ENCODE measurements around the gene AP1S3.
A peak's percentile ranks its signal among the peaks of the same experiment; 100 is the strongest.

The AP1S3 gene

GRCh38 chr2:223736488-223736887 lies 100.9 kb downstream of the AP1S3 start:
- DNase-seq (ENCODE audit: insufficient read length, low spot score) = no peak
- TF ChIP-seq TAF1 (IDR thresholded peaks at IDR 0.05; ENCODE audit: low read depth, low read length) = no peak
- TF ChIP-seq PAX5 (IDR thresholded peaks at IDR 0.05; ENCODE audit: insufficient read depth, low read length, severe bottlenecking) = no peak
- TF ChIP-seq SPI1 (IDR thresholded peaks at IDR 0.05; ENCODE audit: low read depth, low read length) = no peak
- TF ChIP-seq POLR2A (IDR thresholded peaks at IDR 0.05; ENCODE audit: low read depth, low read length) = no peak
- TF ChIP-seq POU2F2 (IDR thresholded peaks at IDR 0.05; ENCODE audit: low read depth, low read length) = no peak
- TF ChIP-seq POLR2AphosphoS5 (IDR thresholded peaks at IDR 0.05; ENCODE audit: low read depth, low read length) = no peak
- FAIRE-seq = no peak

- FAIRE-seq = no peak
- TF ChIP-seq POLR2A (IDR thresholded peaks at IDR 0.05; ENCODE audit: low read depth, low read length) (no peak), TAF1 (IDR thresholded peaks at IDR 0.05; ENCODE audit: low read depth, low read length) (no peak), POLR2AphosphoS5 (IDR thresholded peaks at IDR 0.05; ENCODE audit: low read depth, low read length) (no peak), PAX5 (IDR thresholded peaks at IDR 0.05; ENCODE audit: insufficient read depth, low read length, severe bottlenecking) (no peak), SPI1 (IDR thresholded peaks at IDR 0.05; ENCODE audit: low read depth, low read length) (no peak), POU2F2 (IDR thresholded peaks at IDR 0.05; ENCODE audit: low read depth, low read length) (no peak)
- DNase-seq (ENCODE audit: insufficient read length, low spot score) = no peak
Observed at GRCh38 chr2:223735659-223736244, 101.6 kb downstream of the AP1S3 start.

GRCh38 chr2:223735035-223735640 lies 102.2 kb downstream of the AP1S3 start:
- TF ChIP-seq POLR2A (IDR thresholded peaks at IDR 0.05; ENCODE audit: low read depth, low read length) (no peak), POLR2AphosphoS5 (IDR thresholded peaks at IDR 0.05; ENCODE audit: low read depth, low read length) (no peak), PAX5 (IDR thresholded peaks at IDR 0.05; ENCODE audit: insufficient read depth, low read length, severe bottlenecking) (no peak), SPI1 (IDR thresholded peaks at IDR 0.05; ENCODE audit: low read depth, low read length) (no peak), POU2F2 (IDR thresholded peaks at IDR 0.05; ENCODE audit: low read depth, low read length) (no peak), TAF1 (IDR thresholded peaks at IDR 0.05; ENCODE audit: low read depth, low read length) (no peak)
- DNase-seq (ENCODE audit: insufficient read length, low spot score) (no peak), FAIRE-seq (no peak)

DNA sequence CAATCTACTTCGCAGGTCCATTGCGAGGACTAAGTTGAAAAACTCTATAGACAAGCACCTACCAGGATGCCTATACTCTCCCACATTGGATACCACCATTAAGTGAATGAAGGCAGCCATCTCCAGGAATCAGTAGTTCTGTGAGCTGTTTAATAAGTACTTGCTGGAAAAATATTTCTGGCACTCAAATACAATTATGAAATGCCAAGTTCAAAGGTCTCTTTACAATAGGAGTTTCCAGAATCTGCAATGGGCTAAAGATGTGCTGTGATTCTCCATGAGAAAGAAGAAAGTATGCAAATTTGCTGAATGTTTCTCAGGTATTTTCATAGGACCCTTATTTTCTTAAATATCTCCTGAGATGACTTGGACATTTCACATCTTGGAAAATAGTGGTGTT lies 103.0 kb downstream of the AP1S3 start:
- DNase-seq (ENCODE audit: insufficient read length, low spot score) (no peak), FAIRE-seq (no peak)
- TF ChIP-seq POLR2A (IDR thresholded peaks at IDR 0.05; ENCODE audit: low read depth, low read length) (no peak), POLR2AphosphoS5 (IDR thresholded peaks at IDR 0.05; ENCODE audit: low read depth, low read length) (no peak), TAF1 (IDR thresholded peaks at IDR 0.05; ENCODE audit: low read depth, low read length) (no peak), PAX5 (IDR thresholded peaks at IDR 0.05; ENCODE audit: insufficient read depth, low read length, severe bottlenecking) (no peak)

GRCh38 chr2:223732346-223732745 lies 105.0 kb downstream of the AP1S3 start:
- TF ChIP-seq POLR2A (IDR thresholded peaks at IDR 0.05; ENCODE audit: low read depth, low read length) = no peak
- no peak for TF ChIP-seq SPI1 (IDR thresholded peaks at IDR 0.05; ENCODE audit: low read depth, low read length)
- no peak for TF ChIP-seq POU2F2 (IDR thresholded peaks at IDR 0.05; ENCODE audit: low read depth, low read length)
- TF ChIP-seq PAX5 (IDR thresholded peaks at IDR 0.05; ENCODE audit: insufficient read depth, low read length, severe bottlenecking) = no peak
- no peak for TF ChIP-seq TAF1 (IDR thresholded peaks at IDR 0.05; ENCODE audit: low read depth, low read length)
- TF ChIP-seq POLR2AphosphoS5 (IDR thresholded peaks at IDR 0.05; ENCODE audit: low read depth, low read length) = no peak
- FAIRE-seq = no peak
- DNase-seq (ENCODE audit: insufficient read length, low spot score) = no peak

DNA sequence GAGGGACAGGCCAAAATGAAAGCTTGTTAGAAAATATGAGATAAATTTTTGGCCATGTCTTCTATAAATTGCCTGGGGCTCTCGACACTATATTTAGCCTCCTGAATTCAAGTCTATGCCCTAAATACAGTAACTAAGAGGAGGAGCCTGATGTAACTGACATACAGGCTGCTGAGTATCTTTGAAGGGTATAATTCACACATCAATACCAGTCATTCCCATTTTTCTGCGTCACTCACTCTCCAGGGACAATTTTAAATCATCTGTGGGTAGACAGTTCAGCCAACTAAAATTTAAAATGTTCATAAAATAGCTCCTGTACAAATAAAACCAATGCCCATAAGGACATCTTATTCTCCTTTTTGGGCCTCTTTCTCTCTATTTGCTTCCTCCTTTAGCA lies 105.9 kb downstream of the AP1S3 start:
- TF ChIP-seq POLR2AphosphoS5 (IDR thresholded peaks at IDR 0.05; ENCODE audit: low read depth, low read length) = no peak
- TF ChIP-seq SPI1 (IDR thresholded peaks at IDR 0.05; ENCODE audit: low read depth, low read length) = no peak
- no peak for TF ChIP-seq POU2F2 (IDR thresholded peaks at IDR 0.05; ENCODE audit: low read depth, low read length)
- no peak for FAIRE-seq

DNA sequence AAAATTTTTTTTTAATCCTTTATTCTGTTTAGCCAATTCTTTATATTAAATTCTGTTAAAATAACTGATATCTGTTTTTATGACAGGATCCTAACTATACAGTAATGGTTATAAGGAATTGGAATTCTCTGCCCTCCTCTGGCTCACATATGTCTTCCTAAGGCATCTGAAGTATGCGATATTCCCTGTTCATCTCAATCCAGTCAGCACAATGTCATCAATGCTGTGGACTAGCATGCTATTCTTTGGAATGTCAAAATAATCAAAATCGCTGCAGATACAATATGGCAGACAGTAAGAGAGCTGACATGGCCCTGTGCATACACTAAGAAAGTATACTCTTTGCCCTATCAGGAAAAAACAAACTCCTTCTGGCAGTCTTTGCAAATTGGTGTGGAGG lies 107.6 kb downstream of the AP1S3 start:
- DNase-seq (ENCODE audit: insufficient read length, low spot score) (no peak), FAIRE-seq (no peak)
- no peak for TF ChIP-seq POU2F2 (IDR thresholded peaks at IDR 0.05; ENCODE audit: low read depth, low read length)

More for the DNA sequence above, 105.9 kb downstream of the AP1S3 start:
- no peak for DNase-seq (ENCODE audit: insufficient read length, low spot score)

GRCh38 chr2:223727562-223727961 lies 109.8 kb downstream of the AP1S3 start:
- no peak for TF ChIP-seq PAX5 (IDR thresholded peaks at IDR 0.05; ENCODE audit: insufficient read depth, low read length, severe bottlenecking)
- TF ChIP-seq SPI1 (IDR thresholded peaks at IDR 0.05; ENCODE audit: low read depth, low read length) = 0 out of 2 replicates have a peak, but pooled peaks have one; percentile 11
- peak; percentile 81 for FAIRE-seq
- peak; percentile 25 for DNase-seq (ENCODE audit: insufficient read length, low spot score)

- DNase-seq (ENCODE audit: insufficient read length, low spot score) (no peak), FAIRE-seq (no peak)
- TF ChIP-seq POU2F2 (IDR thresholded peaks at IDR 0.05; ENCODE audit: low read depth, low read length) (no peak), PAX5 (IDR thresholded peaks at IDR 0.05; ENCODE audit: insufficient read depth, low read length, severe bottlenecking) (no peak), POLR2AphosphoS5 (IDR thresholded peaks at IDR 0.05; ENCODE audit: low read depth, low read length) (no peak), SPI1 (IDR thresholded peaks at IDR 0.05; ENCODE audit: low read depth, low read length) (no peak), POLR2A (IDR thresholded peaks at IDR 0.05; ENCODE audit: low read depth, low read length) (no peak), TAF1 (IDR thresholded peaks at IDR 0.05; ENCODE audit: low read depth, low read length) (no peak)
Observed at GRCh38 chr2:223725986-223726970, 111.1 kb downstream of the AP1S3 start.

All from GM12891 (cell line).